ENCODE results near the gene GOLGA6L24.
"Not testable (repeated sequence)": the region's sequence is repeated elsewhere in the genome, so short reads cannot be mapped to it uniquely, and the experiment has no call there.

The GOLGA6L24 gene, protein sequence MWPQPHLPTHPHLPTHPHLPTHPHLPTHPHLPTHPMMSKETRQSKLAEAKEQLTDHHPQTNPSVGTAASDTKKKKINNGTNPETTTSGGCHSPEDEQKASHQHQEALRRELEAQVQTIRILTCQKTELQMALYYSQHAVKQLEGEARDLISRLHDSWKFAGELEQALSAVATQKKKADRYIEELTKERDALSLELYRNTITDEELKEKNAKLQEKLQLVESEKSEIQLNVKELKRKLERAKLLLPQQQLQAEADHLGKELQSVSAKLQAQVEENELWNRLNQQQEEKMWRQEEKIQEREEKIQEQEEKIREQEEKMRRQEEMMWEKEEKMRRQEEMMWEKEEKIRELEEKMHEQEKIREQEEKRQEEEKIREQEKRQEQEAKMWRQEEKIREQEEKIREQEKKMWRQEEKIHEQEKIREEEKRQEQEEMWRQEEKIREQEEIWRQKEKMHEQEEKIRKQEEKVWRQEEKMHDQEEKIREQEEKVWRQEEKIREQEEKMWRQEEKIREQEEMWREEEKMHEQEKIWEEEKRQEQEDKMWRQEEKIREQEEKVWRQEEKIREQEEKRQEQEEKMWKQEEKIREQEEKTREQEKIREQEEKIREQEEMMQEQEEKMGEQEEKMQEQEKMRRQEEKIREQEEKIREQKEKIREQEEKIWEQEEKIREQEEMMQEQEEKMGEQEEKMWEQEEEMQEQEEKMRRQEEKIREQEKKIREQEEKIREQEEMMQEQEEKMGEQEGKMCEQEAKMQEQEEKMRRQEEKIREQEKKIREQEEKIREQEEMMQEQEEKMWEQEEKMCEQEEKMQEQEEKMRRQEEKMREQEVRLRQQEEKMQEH

DNA sequence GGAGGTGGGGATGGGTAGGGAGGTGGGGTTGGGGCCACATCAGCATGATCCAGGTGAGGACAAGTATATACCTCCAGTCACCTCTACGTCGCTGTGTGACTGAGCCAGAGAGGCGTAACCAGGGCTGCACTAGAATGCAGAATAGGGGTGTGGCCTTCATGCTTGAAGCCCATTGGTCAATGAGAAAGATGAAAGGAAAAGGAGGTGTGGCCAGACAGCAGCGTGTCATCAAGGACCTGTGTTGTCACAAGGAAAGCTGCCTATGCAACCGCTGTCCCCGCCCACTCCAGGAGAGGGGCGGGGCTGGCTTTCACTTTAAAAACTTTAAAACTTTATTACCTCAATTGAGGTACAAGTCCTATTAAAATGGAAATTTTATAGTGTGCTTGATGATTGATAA lies at the start of gene GOLGA6L24:
TSS of gene GOLGA6L24 (minus strand) at position 101 of the 400 bp plus-strand sequence. CDS start at position 40, 61 bp downstream.
- DNase-seq, result not testable (repeated sequence)

DNA sequence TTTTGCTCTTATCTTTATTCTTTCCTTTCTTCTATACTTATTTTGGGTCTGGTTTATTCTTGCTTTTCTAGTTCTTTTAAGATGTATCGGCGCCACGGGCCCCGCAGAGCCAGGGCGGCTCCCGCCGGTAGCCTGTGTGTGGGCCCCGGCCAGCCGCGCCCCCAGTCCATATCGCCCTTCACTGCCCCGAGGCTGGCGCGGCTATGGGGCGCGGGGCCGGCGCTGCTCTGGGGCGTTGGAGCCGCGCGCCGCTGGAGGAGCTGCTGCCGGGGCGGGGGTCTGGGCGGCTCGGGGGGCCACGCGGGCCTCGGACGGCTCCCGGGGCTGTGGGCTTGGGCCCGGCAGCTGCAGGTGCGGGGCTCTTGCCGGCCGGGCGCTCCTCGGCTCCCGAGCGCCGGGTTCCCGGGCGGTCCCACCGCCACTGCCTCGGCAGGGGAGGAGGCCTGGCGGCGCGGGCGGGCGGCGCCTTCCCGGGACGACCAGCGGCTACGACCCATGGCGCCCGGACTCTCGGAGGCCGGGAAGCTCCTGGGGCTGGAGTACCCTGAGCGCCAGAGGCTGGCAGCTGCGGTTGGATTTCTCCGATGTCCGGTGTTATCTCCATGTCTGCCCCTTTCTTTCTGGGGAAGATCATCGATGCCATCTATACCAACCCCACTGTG lies 45.0 kb upstream of the GOLGA6L24 start:
- DNase-seq, result not testable (repeated sequence)

DNA sequence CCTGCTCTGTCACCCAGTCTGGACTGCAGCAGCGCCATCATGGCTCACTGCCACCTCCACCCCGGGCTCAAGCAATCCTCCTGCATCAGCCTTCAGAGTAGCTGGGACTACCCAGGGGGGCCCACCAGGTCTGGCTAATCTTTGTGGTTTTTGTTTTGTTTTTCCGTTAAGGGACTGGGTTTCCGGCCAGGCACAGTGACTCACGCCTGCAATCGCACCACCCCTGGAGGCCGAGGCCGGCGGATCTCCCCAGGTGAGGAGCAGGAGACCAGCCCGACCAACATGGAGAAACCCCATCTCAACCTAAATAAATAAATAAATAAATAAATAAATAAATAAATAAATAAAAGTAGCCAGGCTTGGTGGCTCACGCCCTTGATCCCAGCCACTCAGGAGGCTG lies 38.1 kb upstream of the GOLGA6L24 start:
- not testable (repeated sequence) for DNase-seq

DNA sequence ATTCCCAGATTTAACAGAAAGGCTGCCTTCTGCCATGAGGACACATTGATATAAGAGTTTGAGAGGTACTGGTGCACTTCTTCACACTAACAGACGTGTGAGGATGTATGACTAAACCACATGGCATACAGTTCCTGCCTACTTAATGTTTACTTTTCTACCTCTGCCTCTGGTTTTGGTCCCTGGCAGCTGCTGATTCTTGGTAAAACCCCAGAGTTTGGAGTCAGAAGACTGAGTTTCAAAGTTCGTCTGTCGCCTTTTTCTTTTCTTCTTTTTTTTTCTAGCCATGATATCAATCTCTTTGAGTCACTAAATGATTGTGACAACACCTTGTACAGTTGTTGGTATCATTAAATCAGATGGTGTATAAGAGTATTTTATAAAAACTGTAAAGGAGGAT lies 22.2 kb upstream of the GOLGA6L24 start:
- DNase-seq, result not testable (repeated sequence)

DNA sequence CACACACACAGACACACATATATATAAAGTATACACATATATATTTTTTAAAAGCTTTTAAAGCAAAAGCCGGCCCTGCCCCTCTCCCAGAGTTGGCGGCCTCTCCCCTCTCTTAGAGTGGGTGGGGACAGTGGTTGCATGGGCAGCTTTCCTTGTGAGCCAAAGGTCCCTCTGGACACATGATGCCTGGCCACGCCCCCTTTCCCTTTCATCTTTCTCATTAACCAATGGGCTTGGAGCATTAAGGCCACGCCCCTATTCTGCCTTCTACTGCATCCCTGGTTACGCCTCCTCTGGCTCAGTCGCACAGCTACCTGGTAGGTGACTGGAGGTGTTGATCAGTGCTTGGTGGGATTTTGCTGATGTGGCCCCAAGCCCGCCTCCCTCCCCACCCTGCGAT lies 20.5 kb upstream of the GOLGA6L24 start, which contains the start of gene GOLGA8F:
TSS of gene GOLGA8F (plus strand) at position 301 of the 400 bp plus-strand sequence. CDS start at position 399, 98 bp downstream.
- DNase-seq, result not testable (repeated sequence)

DNA sequence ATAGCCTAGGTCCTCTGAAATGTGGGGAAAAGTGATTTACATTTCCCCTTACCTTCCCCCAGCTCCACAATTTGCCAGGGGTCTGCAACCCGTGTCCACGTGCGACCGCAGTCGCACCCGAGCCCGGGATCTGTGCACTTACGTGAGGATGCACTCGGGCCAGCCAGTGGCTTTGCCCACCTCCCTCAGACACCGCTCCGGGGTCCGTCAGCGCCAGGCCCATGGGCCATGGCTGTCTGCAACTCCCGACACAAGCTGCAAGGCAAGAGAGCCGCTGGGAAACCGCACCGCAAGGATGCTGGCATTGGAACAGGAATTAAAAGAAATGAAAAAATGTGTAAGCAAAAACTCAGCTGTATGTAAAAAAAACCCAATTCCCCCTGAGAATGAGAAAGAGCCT lies 7.6 kb upstream of the GOLGA6L24 start:
- not testable (repeated sequence) for DNase-seq

DNA sequence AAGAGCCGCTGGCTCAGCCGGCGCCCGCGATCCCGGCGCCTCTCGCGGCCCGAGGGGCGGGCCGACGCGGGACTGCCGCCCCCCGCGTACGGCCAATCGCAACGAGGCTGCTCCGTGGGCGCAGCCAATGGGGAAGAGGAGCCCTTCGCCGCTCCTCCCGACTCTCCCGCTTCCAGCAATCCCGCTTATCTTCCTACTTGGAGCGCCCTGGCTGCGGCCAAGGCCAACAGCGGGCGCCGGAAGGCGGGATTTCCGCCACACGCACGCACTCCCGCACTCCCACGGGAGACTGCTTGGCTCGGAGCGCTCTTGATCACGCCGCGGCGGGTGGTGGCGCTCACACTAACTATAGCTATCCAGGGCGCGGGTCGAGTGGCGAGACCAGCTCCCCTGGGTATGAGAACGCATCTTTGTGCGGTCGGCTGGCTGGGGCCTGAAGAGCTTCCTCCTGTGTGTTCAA lies 35.7 kb downstream of the GOLGA6L24 start, which contains the start of gene HERC2:
TSS of gene HERC2 (minus strand) at position 51 of the 460 bp plus-strand sequence. CDS start 746 bp downstream, outside the sequence.
- DNase-seq, result not testable (repeated sequence)

DNA sequence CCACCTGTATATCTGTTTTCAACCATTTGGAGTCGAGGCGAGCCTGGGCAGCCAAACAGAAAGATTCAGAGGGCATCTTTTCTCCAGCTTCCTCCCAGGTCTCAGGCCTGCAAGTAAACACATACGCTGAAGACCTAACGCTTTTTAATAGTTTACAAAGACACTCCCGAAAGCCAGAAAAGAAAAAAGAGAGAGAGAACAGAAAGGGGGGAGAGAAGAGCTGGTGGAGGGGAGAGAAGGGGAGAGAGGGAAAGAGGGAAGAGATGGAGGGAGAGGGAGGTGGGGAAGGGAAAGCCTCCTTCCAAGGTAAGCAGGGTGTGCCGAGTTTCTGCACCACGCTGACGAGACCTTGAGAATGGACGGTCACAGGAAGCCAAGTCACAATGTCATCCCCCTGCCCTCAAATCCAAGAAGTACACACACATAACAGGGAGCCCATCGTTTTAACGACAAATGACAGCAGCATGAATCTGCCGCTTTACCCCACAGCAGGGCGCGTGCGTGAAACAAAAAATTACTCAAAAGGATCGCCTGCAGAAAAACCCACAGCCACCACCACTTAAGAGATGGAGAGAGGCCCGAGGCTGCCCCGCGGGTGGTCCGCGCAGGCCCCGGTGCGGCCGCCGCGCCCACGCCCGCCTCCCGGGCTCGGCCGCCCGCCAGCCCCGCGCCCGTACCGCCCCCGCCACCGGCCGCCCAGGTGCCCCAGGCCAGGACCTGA lies 36.4 kb downstream of the GOLGA6L24 start:
- DNase-seq, result not testable (repeated sequence)

DNA sequence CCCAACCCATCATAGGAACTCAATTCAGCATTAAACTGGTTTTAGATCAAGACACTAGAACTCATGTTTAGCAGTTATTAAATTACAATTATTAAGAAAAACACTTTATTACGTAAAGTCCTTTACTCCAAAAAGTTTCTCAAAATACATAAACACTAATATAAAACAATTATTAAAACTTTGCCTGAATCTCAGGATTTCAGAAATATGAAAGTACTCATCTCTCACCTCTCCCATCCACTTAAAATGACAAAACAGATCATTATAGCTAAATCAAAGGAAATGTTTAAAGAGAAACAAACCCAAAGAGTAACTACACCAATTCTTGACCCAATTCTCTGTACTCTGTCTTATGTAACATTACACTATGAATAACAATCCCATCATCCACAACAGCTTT lies 38.2 kb downstream of the GOLGA6L24 start:
- not testable (repeated sequence) for DNase-seq

DNA sequence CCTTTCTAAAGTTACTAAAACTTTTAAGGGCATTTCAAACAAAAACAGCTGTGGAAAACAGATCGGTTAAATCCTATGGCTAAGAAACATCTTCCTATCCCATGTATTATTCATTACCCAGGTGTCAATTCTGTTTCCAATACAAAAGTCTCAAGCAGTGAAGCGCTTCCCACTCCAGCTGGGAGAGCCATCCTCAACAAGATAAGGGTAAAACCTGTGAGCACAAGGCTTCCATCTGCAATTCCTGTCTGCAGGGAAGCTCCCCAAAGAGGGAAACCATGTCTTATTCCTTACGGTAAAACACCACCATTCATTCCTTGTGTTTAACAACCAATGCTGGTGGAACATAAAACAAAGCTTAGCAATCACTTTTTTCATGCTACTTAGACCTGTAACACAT lies 39.1 kb downstream of the GOLGA6L24 start:
- not testable (repeated sequence) for DNase-seq

DNA sequence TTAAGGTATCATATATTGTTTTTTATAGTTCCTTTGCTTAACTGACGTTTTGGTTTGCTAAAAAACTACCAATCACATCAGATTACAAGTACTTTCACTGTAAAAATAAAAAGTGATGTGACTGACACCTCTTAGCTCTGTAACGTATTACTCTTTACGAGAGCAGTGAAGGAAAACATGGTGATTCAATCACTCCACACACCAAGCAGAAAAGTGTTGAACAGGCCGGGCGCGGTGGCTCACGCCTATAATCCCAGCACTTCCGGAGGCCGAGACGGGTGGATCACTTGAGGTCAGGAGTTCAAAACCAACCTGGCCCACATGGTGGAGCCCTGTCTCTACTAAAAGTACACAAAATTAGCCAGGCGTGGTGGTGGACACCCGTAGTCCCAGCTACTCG lies 39.8 kb downstream of the GOLGA6L24 start:
- DNase-seq, result not testable (repeated sequence)

DNA sequence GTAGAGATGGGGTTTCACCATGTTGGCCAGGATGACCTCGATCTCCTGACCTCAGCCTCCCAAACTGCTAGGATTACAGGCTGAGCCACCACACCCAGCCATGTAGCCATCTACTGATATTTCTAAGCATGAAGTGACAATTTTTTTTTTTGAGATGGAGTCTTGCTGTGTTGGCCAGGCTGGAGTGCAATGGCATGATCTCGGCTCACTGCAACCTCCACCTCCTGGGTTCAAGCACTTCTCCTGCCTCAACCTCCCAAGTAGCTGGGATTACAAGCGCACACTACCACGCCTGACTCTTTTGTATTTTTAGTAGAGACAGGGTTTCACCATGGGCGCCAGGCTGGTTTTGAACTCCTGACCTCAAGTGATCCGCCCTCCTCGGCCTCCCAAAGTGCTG lies 40.9 kb downstream of the GOLGA6L24 start:
- DNase-seq, result not testable (repeated sequence)

DNA sequence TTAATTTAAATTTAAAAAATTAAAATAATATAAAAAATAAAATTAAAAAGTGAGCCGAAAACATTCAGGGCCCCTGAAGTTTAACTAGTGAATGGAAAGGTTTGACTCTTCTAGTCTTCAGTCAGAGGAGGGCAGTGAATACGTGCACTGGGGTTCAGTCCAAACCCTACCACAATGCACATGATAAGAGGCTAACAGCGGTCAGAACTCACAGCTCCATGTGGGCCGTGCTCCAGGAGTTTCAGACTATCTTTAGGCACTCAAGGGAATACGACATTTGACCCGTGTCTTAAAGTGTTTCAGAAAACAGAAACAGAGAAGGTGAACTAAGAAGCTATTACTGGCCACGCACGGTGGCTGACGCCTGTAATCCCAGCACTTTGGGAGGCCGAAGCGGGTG lies 47.4 kb downstream of the GOLGA6L24 start:
- not testable (repeated sequence) for DNase-seq

DNA sequence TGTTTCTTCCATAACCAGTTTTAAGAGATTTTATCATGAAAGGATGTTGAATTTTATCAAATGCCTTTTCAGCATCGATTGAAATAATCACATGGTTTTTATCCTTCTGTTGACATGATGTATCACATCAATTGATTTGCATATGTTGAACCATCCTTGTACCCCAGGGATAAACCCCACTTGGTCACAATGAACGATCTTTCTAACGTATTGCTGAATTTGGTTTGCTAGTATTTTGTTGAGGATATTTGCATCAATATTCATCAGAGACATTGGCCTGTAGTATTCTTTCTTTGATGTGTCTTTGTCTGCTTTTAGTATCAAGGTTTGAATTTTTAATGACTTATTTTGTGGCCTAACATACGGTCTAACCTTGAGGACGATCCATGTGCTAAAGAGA lies 49.2 kb downstream of the GOLGA6L24 start:
- not testable (repeated sequence) for DNase-seq
